ENCODE data around the gene YWHAQ.
A peak's percentile ranks its signal among the peaks of the same experiment; 100 is the strongest.

DNA sequence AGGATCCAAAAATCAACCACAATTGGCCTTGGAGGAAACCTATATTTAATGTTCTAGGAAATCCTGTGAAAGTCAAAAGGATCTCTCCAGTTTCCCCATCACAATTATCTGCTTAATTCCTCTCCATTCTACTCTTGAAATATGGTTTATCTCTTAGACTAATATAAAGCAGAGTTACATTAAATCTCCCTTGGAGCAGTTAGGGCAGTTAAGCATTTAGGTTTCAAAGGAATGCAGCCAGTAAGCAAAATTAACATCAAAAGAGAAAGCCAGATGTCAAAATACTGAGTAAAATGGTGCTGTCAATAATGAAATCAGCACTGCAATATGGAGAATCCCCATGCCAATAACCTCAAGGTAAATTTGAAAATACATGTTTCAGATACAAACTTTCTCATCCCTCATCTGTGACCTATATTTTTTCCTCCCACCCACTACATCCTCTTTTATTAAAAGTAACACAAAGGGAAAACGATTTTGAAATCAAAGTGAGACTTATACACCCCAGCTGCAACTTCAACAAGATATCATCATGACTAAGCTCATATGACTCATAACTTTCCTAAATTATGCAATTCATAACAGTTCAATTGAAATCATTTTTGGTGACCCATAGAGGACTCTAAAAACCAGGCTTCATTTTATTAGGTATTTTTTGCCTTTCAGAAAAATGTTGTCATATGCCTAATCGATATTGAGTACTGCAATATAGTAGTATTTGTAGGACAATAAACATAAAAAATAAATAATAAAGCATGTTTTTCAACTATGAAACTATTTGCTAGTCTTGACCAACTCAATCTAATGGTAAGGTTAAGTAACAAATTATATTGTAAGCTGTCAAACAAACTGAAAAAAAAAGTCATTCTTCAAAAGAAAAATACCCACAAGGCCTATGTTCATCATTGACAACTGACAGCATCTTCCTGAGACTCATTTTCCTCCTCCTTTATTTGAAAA, 78.3 kb downstream of the YWHAQ start:
- TF ChIP-seq, protein P1, sequence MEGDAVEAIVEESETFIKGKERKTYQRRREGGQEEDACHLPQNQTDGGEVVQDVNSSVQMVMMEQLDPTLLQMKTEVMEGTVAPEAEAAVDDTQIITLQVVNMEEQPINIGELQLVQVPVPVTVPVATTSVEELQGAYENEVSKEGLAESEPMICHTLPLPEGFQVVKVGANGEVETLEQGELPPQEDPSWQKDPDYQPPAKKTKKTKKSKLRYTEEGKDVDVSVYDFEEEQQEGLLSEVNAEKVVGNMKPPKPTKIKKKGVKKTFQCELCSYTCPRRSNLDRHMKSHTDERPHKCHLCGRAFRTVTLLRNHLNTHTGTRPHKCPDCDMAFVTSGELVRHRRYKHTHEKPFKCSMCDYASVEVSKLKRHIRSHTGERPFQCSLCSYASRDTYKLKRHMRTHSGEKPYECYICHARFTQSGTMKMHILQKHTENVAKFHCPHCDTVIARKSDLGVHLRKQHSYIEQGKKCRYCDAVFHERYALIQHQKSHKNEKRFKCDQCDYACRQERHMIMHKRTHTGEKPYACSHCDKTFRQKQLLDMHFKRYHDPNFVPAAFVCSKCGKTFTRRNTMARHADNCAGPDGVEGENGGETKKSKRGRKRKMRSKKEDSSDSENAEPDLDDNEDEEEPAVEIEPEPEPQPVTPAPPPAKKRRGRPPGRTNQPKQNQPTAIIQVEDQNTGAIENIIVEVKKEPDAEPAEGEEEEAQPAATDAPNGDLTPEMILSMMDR (IDR thresholded peaks at IDR 0.05) = no peak
- TF ChIP-seq POLR2A (IDR thresholded peaks at IDR 0.05) (no peak), EP300 (IDR thresholded peaks at IDR 0.05) (peak in 2 of 4 donors; percentile 10 to 15)
